GM10266 (cell line): Measurements from ENCODE around the gene COL4A3.

Experiments
- DNase-seq: peaks from one replicate; pipeline ENCODE4 v3.0.0; 2012; ENCODE audit errors: extremely low spot score
- TF ChIP-seq, protein P1 (sequence below): IDR thresholded peaks from 2 replicates; pipeline ENCODE4 v1.5.1; 2012; ENCODE audit warnings: mild to moderate bottlenecking, low read depth; ENCODE audit not compliant: control insufficient read depth, insufficient read depth; ENCODE audit errors: missing control alignments

Gene COL4A3

GRCh38 chr2:227228061-227228667, 63.7 kb downstream of the COL4A3 start:
- TF ChIP-seq, protein P1, sequence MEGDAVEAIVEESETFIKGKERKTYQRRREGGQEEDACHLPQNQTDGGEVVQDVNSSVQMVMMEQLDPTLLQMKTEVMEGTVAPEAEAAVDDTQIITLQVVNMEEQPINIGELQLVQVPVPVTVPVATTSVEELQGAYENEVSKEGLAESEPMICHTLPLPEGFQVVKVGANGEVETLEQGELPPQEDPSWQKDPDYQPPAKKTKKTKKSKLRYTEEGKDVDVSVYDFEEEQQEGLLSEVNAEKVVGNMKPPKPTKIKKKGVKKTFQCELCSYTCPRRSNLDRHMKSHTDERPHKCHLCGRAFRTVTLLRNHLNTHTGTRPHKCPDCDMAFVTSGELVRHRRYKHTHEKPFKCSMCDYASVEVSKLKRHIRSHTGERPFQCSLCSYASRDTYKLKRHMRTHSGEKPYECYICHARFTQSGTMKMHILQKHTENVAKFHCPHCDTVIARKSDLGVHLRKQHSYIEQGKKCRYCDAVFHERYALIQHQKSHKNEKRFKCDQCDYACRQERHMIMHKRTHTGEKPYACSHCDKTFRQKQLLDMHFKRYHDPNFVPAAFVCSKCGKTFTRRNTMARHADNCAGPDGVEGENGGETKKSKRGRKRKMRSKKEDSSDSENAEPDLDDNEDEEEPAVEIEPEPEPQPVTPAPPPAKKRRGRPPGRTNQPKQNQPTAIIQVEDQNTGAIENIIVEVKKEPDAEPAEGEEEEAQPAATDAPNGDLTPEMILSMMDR, result no peak
- DNase-seq, result no peak

DNA sequence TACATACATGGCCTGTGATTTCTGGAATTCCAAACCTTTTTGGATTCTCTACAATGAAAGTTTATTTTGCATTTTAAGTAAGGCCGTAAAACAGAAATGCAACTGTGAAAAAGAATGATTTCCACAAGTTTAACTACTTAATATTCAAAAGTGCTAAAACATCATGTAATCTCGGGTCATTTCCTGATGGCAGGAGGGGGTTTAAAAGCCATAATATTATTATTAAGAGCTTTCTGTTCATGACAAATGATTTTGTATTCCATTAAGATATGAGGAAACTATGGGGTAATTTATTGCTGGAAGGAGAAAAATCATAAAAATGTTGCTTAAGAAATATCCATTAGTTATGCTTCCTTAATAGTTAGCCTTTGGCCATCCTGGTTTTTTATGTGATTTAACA, 65.7 kb downstream of the COL4A3 start:
- TF ChIP-seq, protein P1, result no peak

DNA sequence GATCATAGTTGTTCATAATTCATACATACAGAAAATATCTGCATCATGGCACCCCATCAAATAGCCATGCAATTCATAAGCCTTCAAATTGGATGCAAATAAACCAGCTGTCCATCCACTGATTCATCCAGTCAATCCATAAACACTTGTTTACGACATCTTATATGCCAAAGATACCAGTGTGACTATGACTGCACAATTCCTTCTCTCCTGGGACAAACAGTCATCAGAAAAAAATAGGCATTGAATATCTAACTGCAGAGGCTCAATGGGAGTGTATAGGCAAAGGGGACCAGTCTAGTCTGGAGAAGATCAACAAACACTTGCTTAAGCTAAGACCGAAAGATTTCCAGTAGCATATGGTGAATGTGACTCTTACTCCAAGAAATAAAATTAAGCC, 70.0 kb downstream of the COL4A3 start:
- TF ChIP-seq, protein P1, result no peak

More for the DNA sequence above, 65.7 kb downstream of the COL4A3 start:
- no peak for DNase-seq

DNA sequence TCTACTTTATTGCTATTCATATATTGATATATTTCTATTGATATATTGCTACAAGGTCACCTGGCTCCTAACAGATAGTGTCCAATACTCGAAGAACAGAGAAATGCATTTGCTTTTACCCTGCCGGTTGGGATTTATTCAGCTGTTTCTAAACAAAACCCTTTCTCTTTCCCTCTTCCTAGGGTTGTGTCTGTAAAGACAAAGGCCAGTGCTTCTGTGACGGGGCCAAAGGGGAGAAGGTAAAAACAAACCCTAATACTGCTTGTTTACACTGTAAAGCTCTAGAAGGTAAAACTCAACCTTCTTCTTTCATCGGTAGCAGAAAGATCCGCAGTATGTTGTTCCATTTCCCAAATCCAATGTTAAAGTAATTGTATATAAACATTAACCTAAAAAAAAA, 73.4 kb downstream of the COL4A3 start:
- TF ChIP-seq, protein P1, result no peak
- DNase-seq, result no peak

More for the DNA sequence above, 70.0 kb downstream of the COL4A3 start:
- no peak for DNase-seq

DNA sequence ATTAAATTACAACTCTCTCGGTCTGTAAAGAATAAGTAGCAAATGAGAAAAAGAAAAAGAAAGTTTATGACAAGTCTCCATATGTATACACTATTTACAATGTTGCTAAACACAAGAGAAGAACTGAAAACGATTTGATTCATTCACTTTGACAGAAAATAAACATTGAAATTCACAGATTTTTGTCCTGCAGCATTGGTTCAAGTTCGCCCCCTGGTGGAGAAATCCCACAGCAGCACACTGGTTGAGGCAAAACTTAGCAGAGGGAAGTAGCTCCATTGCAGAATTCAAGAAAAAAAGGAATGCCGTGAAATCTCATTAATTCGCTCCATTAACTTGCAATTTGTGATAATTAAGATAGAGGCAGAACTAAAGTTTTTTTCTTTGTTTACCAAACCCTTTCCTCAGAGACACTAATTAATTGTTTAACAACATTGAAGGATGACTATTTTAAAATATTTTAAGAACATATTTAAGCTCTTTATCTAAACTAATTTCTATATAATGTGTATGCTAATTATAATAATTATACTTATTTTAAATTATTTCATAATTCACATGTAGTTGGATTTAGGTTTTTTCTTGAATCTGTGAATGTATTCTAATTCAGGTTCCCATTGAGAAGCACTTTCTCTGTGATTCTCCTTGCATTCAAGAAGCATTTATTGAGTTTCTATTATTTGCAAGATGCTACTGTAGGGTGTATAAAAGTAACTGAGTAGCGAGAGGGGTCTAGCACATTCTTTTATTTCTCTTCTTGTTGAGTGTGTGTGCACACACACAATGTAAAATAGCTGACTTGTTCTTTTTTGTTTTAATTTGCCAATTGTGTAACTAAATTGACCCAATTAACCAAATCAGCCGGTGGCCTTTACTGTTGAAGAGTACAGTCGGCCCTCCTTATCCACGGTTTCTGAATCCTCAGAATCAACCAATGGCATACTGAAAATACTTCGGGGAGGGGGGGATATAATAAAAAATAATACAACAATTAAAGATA, 74.1 kb downstream of the COL4A3 start:
- DNase-seq, result peak; percentile 47
- TF ChIP-seq, protein P1, result peak; percentile 93

GRCh38 chr2:227241005-227241404, 76.6 kb downstream of the COL4A3 start:
- no peak for DNase-seq
- TF ChIP-seq, protein P1, result no peak
